MM.1S (cell line): ENCODE results near the gene PLAGL1.

Experiments used
- DNase-seq: peaks from one replicate; pipeline ENCODE4 v3.0.0-alpha.2; 2015
- H2AFZ ChIP-seq: fragments of 300-600 bp; sonication (generic); 2 replicates; pipeline ENCODE4 v1.6.0; 2016; ENCODE audit warnings: antibody characterized with exemption, low read length
- H3F3A ChIP-seq: fragments of 300-600 bp; sonication (generic); 2 replicates; pipeline ENCODE4 v1.6.1; 2016; ENCODE audit warnings: mild to moderate bottlenecking, antibody characterized with exemption, low read length, moderate library complexity, mixed read lengths; ENCODE audit not compliant: insufficient read depth
- H3K27ac ChIP-seq: fragments of 300-600 bp; sonication (generic); 2 replicates; pipeline ENCODE4 v1.5.1; 2016; ENCODE audit warnings: mild to moderate bottlenecking, low read length
- H3K27me3 ChIP-seq: fragments of 300-600 bp; sonication (generic); replicated peaks from 2 replicates; pipeline ENCODE4 v1.6.0; 2016; ENCODE audit warnings: low read length; ENCODE audit not compliant: insufficient read depth
- H3K36me3 ChIP-seq: fragments of 300-600 bp; sonication (generic); replicated peaks from 2 replicates; pipeline ENCODE4 v1.6.1; 2016; ENCODE audit warnings: mild to moderate bottlenecking, low read length, mixed read lengths; ENCODE audit not compliant: insufficient read depth
- H3K4me1 ChIP-seq: fragments of 300-600 bp; sonication (generic); 2 replicates; pipeline ENCODE4 v1.6.1; 2016; ENCODE audit warnings: low read length, mixed read lengths
- H3K4me2 ChIP-seq: fragments of 300-600 bp; sonication (generic); 2 replicates; pipeline ENCODE4 v1.6.0; 2016; ENCODE audit warnings: low read depth, low read length
- H3K4me3 ChIP-seq: fragments of 300-600 bp; sonication (generic); 2 replicates; pipeline ENCODE4 v1.5.1; 2016; ENCODE audit warnings: low read length, mixed read lengths
- H3K79me2 ChIP-seq: fragments of 300-600 bp; sonication (generic); 2 replicates; pipeline ENCODE4 v1.6.1; 2016; ENCODE audit warnings: mixed run types, low read length, mixed read lengths
- H3K9ac ChIP-seq: fragments of 300-600 bp; sonication (generic); 2 replicates; pipeline ENCODE4 v1.6.1; 2016; ENCODE audit warnings: low read length, mixed read lengths
- H3K9me2 ChIP-seq: fragments of 300-600 bp; sonication (generic); replicated peaks from 2 replicates; pipeline ENCODE4 v1.6.1; 2016; ENCODE audit warnings: mild to moderate bottlenecking, low read length, mixed read lengths; ENCODE audit not compliant: insufficient read depth
- H3K9me3 ChIP-seq: fragments of 300-600 bp; sonication (generic); replicated peaks from 2 replicates; pipeline ENCODE4 v1.6.1; 2016; ENCODE audit warnings: mild to moderate bottlenecking, low read length, mixed read lengths; ENCODE audit not compliant: insufficient read depth
- H4K20me1 ChIP-seq: fragments of 300-600 bp; sonication (generic); 2 replicates; pipeline ENCODE4 v1.6.1; 2016; ENCODE audit warnings: mild to moderate bottlenecking, low read length, moderate library complexity, mixed read lengths; ENCODE audit not compliant: insufficient read depth
- CTCF ChIP-seq: fragments of 300-600 bp; sonication (generic); IDR thresholded peaks from 2 replicates; pipeline ENCODE4 v1.5.1; 2016; ENCODE audit warnings: antibody characterized with exemption, low read length, mixed read lengths
- EZH2 ChIP-seq: fragments of 300-600 bp; sonication (generic); optimal IDR thresholded peaks from 2 replicates; pipeline ENCODE3; 2017; ENCODE audit warnings: low read depth, mild to moderate bottlenecking, antibody characterized with exemption, low read length, mixed read lengths
- EZH2phosphoT487 ChIP-seq: fragments of 300-600 bp; sonication (generic); IDR thresholded peaks from 2 replicates; pipeline ENCODE4 v1.6.1; 2018; ENCODE audit warnings: antibody characterized with exemption, low read length

Gene PLAGL1

DNA sequence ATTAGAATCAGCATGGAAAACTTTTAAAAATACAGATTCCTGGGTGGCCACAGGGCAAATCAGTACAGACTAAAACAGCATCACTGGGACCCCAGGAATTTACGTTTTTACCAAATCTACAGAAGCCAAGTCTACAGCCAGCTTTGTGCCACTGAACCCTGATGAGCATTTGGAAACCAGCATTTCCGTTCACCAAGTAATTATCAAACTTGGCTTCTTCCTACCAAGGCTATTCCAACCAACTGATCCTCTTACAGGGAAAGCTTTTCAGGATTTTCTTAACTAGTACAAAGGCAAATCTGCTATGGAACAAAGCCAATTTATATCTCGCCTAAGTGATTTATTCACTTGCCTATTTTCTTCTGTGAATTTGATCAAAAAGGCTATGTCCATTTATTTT is 47.0 kb downstream of the PLAGL1 start:
- Histone ChIP-seq H3K4me2 (no peak overlapping the region), H3K36me3 (no peaks in the 10 kb centered on the region), H3K27me3 (no peaks in the 10 kb centered on the region), H3F3A (no peaks in the 10 kb centered on the region), H3K27ac (no peak overlapping the region), H3K9ac (no peak overlapping the region), H2AFZ (no peak overlapping the region), H4K20me1 (no peaks in the 10 kb centered on the region), H3K79me2 (no peaks in the 10 kb centered on the region), H3K4me1 (no peaks in the 10 kb centered on the region), H3K4me3 (no peak overlapping the region), H3K9me2 (no peaks in the 10 kb centered on the region), H3K9me3 (no peaks in the 10 kb centered on the region)
- TF ChIP-seq CTCF (no peak), EZH2phosphoT487 (no peak), EZH2 (no peak)
- no peak for DNase-seq

GRCh38 chr6:143959927-143960326 is 48.1 kb downstream of the PLAGL1 start:
- no peak for DNase-seq
- H3K9ac ChIP-seq, result no peak overlapping the region

GRCh38 chr6:143958839-143959399 is 49.1 kb downstream of the PLAGL1 start:
- no peaks in the 10 kb centered on the region for H3K9me3 ChIP-seq
- no peaks in the 10 kb centered on the region for H3F3A ChIP-seq
- H3K36me3 ChIP-seq, result no peaks in the 10 kb centered on the region
- H3K9ac ChIP-seq, result no peak overlapping the region
- H3K27me3 ChIP-seq, result no peaks in the 10 kb centered on the region
- TF ChIP-seq EZH2phosphoT487 (no peak), EZH2 (no peak), CTCF (no peak)
- H3K4me1 ChIP-seq, result no peaks in the 10 kb centered on the region
- H3K9me2 ChIP-seq, result no peaks in the 10 kb centered on the region
- no peaks in the 10 kb centered on the region for H4K20me1 ChIP-seq
- H3K27ac ChIP-seq, result no peak overlapping the region
- H3K4me2 ChIP-seq, result no peak overlapping the region
- DNase-seq, result no peak
- no peak overlapping the region for H3K4me3 ChIP-seq
- no peak overlapping the region for H2AFZ ChIP-seq
- H3K79me2 ChIP-seq, result no peaks in the 10 kb centered on the region

More at GRCh38 chr6:143959927-143960326, 48.1 kb downstream of the PLAGL1 start:
- no peak overlapping the region for H2AFZ ChIP-seq
- H3F3A ChIP-seq, result no peaks in the 10 kb centered on the region
- no peak overlapping the region for H3K4me3 ChIP-seq
- H3K4me2 ChIP-seq, result no peak overlapping the region
- no peak for TF ChIP-seq EZH2phosphoT487
- no peak overlapping the region for H3K27ac ChIP-seq
- no peaks in the 10 kb centered on the region for H3K79me2 ChIP-seq
- no peaks in the 10 kb centered on the region for H3K9me3 ChIP-seq
- H3K36me3 ChIP-seq, result no peaks in the 10 kb centered on the region
- no peaks in the 10 kb centered on the region for H4K20me1 ChIP-seq
- no peaks in the 10 kb centered on the region for H3K27me3 ChIP-seq
- no peaks in the 10 kb centered on the region for H3K9me2 ChIP-seq
- no peaks in the 10 kb centered on the region for H3K4me1 ChIP-seq

DNA sequence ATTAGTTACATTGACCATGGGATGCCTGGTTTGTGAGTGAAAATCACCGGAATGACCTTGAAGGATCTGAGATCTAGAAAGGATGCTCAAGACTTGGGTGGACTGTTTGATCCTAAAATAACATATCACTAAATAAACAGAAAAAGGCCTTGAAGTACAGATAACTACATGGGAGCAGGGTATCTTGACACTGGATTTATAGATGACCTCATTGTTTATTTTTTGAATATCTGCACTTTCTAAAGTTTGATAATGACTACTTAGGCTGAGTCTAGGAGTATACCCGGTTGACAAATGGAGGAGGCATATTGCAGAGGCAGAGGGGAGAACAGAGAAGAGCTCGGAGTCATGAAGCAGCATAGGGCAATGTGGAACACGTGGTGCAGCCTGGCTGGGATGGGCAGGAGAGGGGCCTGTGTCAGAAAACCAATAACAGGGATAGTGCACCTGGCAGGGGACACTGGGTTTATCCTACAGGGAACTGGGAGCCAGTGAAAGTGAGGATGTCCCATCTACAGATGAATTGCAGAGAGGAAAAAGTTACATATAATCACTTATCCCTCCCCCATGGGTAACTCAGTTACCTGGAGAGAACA is 50.3 kb downstream of the PLAGL1 start:
- no peak overlapping the region for H3K27ac ChIP-seq
- no peaks in the 10 kb centered on the region for H3F3A ChIP-seq
- H3K36me3 ChIP-seq, result no peaks in the 10 kb centered on the region
- H3K9me3 ChIP-seq, result no peaks in the 10 kb centered on the region
- H2AFZ ChIP-seq, result no peak overlapping the region
- no peaks in the 10 kb centered on the region for H3K27me3 ChIP-seq
- H4K20me1 ChIP-seq, result no peaks in the 10 kb centered on the region
- no peaks in the 10 kb centered on the region for H3K9me2 ChIP-seq
- no peak overlapping the region for H3K4me2 ChIP-seq
- no peak for DNase-seq
- H3K9ac ChIP-seq, result no peak overlapping the region
- TF ChIP-seq EZH2phosphoT487 (no peak), EZH2 (no peak), CTCF (no peak)
- no peaks in the 10 kb centered on the region for H3K79me2 ChIP-seq
- no peaks in the 10 kb centered on the region for H3K4me1 ChIP-seq
- H3K4me3 ChIP-seq, result no peak overlapping the region
